Esophagus squamous epithelium (tissue), 5 donors: Measurements from ENCODE around the gene RFLNA. TPM values are rescaled to one million over a fixed set of nuclear protein-coding genes. Genes with fewer than 3 reads are reported as not detected.

Experiments used
- DNase-seq: peaks from one replicate; lab custom pipeline; 2025; lab: John Stamatoyannopoulos, UW
- H3K27ac ChIP-seq, 4 donors: fragments of 200-600 bp; sonication (generic); one replicate each; pipeline ENCODE4 v1.5.1; 2016 to 2019; ENCODE audit warnings: mild to moderate bottlenecking in 1 of 4
- H3K27me3 ChIP-seq, 4 donors: fragments of 200-600 bp; sonication (generic); 1 replicate in 3 of 4; 2 replicates in 1 of 4; pipeline versions ENCODE4 v1.5.1 to v1.6.0; 2017 to 2021; ENCODE audit warnings: antibody characterized with exemption in 1 of 4
- H3K36me3 ChIP-seq, 3 donors: fragments of 200-600 bp; sonication (generic); one replicate each; pipeline ENCODE4 v1.5.1; 2016 to 2019
- H3K4me1 ChIP-seq, 3 donors: fragments of 200-600 bp; sonication (generic); one replicate each; pipeline ENCODE4 v1.5.1; 2017 to 2019
- H3K4me3 ChIP-seq, 4 donors: fragments of 200-600 bp; sonication (generic); 1 replicate in 3 of 4; 2 replicates in 1 of 4; pipeline ENCODE4 v1.5.1; 2016 to 2019; ENCODE audit warnings: mild to moderate bottlenecking in 2 of 4, moderate library complexity in 1 of 4
- H3K9me3 ChIP-seq, 3 donors: fragments of 200-600 bp; sonication (generic); one replicate each; pipeline ENCODE4 v1.5.1; 2016 to 2019
- CTCF ChIP-seq, 6 experiments: fragments of 450-650 bp in 4 of 6; fragments of 200-600 bp in 2 of 6; sonication (generic) in 2 of 6; IDR thresholded peaks; one replicate each; pipeline ENCODE4 v1.5.1; 2016 to 2019; ENCODE audit warnings: antibody characterized with exemption in 6 of 6, mild to moderate bottlenecking in 4 of 6, moderate library complexity in 4 of 6
- POLR2A ChIP-seq, 4 donors: fragments of 450-650 bp; IDR thresholded peaks; one replicate each; pipeline ENCODE4 v1.6.1; 2017; ENCODE audit warnings: antibody characterized with exemption in 4 of 4, mild to moderate bottlenecking in 4 of 4, moderate library complexity in 3 of 4
- WGBS, 2 donors: methylation state at CpG; one replicate each; pipeline ENCODE4 v1.1.5; 2018; 5-methylcytosine and 5-hydroxymethylcytosine counted together
- intact Hi-C: fragments of 100-400 bp; cut with DNase I; formaldehyde crosslinking; loops from one replicate; pipeline ENCODE4 v1.15.0; 2022
- total RNA-seq, 4 donors: library from RNA; depleted of rRNA; stranded (reverse); fragments of >200 nt; gene quantifications; one replicate each; pipeline ENCODE4 v1.1.0, GENCODE V29; 2016
- donor health status: DM: yes; HTN: yes; CAD: no.

The RFLNA gene
- total RNA-seq, 4 donors from 2014 or later = 0.23 to 0.57 (median 0.45) TPM; not detected in 1

DNA sequence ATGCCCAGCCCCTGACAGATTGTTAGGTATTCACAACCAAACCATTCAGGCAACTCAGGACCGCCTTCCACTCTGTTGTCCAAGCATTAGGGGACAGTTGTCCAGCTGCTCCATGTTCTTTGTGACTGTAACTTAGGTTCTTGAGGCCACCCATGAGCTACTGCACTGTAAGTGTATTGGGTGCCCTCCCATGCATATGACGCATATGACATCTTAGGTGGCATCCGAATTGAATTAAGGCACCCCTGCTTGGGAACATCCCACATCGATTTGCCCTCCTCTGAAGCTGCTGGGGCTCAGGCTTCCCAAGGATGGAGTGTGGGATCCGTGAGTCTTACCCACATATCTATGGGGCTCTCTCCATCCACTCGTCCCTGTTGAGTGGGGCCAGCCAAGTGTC lies 17.7 kb downstream of the RFLNA start:
- no peak for TF ChIP-seq CTCF (IDR thresholded peaks at IDR 0.05)
- no peak for TF ChIP-seq POLR2A (IDR thresholded peaks at IDR 0.05)
- 89 to 91% methylated on average over 3 of the region's 6 CpGs for WGBS, 2 donors
- Histone ChIP-seq H3K9me3 (no peaks in the 10 kb centered on the region), H3K4me1 (no peaks in the 10 kb centered on the region), H3K27ac (no peak overlapping the region), H3K27me3 (no peaks in the 10 kb centered on the region), H3K4me3 (no peak overlapping the region), H3K36me3 (no peaks in the 10 kb centered on the region)
- no peak for DNase-seq
- intact Hi-C loops = no loop called here

GRCh38 chr12:124314207-124314606 lies 19.3 kb downstream of the RFLNA start:
- intact Hi-C loops = no loop called here
- no peak overlapping the region for H3K27ac ChIP-seq
- H3K36me3 ChIP-seq = no peaks in the 10 kb centered on the region
- no peaks in the 10 kb centered on the region for H3K9me3 ChIP-seq
- H3K4me1 ChIP-seq = no peaks in the 10 kb centered on the region
- WGBS, 2 donors = 97 to 100% methylated on average over 3 to 20 of the region's 30 CpGs
- TF ChIP-seq POLR2A (IDR thresholded peaks at IDR 0.05) (no peak), CTCF (IDR thresholded peaks at IDR 0.05) (no peak)
- H3K4me3 ChIP-seq = no peak overlapping the region
- no peak for DNase-seq
- H3K27me3 ChIP-seq = no peaks in the 10 kb centered on the region

DNA sequence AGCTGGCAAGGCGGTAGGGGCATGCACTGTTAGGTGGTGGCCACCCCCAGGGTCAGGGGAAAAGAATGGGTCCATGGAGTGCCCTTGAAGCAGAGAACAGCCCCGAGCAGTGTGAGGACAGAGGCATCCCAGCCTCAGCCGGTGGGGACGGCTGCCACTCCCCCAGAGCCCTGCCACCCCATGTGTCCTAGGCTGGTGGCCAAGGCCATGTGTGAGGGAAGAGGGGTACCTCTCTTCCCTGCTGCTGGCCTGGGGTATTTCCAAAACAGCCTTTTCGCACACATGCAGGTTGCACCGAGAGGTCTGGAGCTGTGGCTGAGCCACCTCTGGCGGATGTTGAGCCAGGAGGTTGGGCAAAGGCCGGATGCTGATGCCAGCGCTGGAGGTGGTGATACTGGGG lies 19.9 kb downstream of the RFLNA start:
- Histone ChIP-seq H3K27me3 (no peaks in the 10 kb centered on the region), H3K36me3 (no peaks in the 10 kb centered on the region), H3K27ac (no peak overlapping the region), H3K4me1 (no peaks in the 10 kb centered on the region), H3K4me3 (no peak overlapping the region), H3K9me3 (no peaks in the 10 kb centered on the region)
- no peak for DNase-seq
- TF ChIP-seq CTCF (IDR thresholded peaks at IDR 0.05) = no peak
- no peak for TF ChIP-seq POLR2A (IDR thresholded peaks at IDR 0.05)
- 65 to 86% methylated on average over 2 to 4 of the region's 9 CpGs for whole genome bisulfite sequencing, 2 donors
- intact Hi-C loops = no loop called here

DNA sequence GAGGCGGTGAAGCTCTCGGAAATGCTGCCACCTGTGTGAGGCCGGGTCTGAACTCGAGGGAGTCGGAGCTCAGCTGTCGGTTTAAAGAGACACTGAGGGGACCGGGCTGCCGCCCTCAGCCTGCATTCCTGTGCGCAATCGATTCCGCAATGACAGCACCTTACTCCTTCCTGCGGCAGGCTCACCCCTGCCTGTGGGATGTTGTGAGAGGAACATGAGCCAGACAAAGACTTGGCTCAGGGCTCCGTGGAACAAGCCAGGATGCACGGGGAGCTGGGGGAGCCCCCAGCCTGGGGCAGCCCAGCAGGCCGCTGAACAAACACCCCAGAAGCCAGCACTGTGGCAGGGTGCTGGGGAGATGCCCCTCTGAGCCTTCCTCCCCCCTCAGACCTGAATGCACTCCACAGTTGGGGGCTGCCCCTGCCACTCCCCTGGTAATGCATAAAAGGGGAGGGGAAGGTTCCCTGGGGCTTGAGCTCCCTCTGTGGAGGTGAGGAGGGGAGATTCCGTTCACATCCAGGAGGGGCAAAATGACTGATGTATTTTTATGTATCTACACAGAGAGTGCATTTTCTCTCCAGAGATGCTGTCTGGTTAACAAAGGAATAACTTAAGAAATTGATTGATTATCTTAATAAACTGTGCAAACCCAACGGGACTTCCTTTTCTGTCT lies 20.6 kb downstream of the RFLNA start:
- H3K27ac ChIP-seq = no peak overlapping the region
- H3K9me3 ChIP-seq = no peaks in the 10 kb centered on the region
- H3K36me3 ChIP-seq = no peaks in the 10 kb centered on the region
- H3K4me3 ChIP-seq = no peak overlapping the region
- intact Hi-C loops = no loop called here
- no peaks in the 10 kb centered on the region for H3K27me3 ChIP-seq
- 44 to 46% methylated on average over 2 of the region's 17 CpGs for WGBS, 2 donors
- no peaks in the 10 kb centered on the region for H3K4me1 ChIP-seq
- TF ChIP-seq CTCF (IDR thresholded peaks at IDR 0.05) (no peak), POLR2A (IDR thresholded peaks at IDR 0.05) (no peak)
- no peak for DNase-seq

DNA sequence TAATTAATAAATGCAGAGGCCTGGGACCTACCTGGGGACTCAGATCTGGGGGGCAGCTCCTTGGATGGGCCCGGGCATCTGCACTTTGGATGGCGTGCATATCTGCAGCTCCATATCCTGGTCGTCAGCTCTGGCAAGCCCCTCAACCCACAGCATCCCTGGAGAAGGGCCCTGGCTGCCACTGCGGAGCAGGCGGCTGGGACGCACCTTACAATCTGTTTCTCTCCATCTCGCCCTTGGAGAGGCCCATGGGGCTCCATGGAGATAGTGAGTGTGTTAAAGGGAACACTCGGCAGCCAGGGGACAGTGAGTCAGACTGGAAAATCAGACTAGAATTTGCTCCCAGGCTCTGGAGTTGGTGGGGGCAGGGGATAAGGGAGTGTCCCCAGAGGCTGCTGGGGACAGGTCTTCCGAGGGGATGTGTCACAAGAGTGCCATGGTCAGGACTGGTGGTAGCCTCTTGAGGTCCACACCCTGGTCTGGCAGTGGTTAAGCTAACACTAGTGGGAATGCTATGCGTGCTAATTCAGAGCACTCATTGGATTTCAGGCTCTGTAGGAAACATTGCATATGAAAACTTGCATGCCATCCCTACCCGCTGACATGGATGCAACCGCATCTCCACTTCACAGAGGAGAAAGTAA lies 21.5 kb downstream of the RFLNA start:
- Histone ChIP-seq H3K36me3 (no peaks in the 10 kb centered on the region), H3K27ac (no peak overlapping the region), H3K9me3 (no peaks in the 10 kb centered on the region), H3K4me3 (no peak overlapping the region), H3K4me1 (no peaks in the 10 kb centered on the region), H3K27me3 (no peaks in the 10 kb centered on the region)
- 78 to 83% methylated on average over 3 to 7 of the region's 12 CpGs for WGBS, 2 donors
- intact Hi-C loops = no loop called here
- TF ChIP-seq CTCF (IDR thresholded peaks at IDR 0.05) (no peak), POLR2A (IDR thresholded peaks at IDR 0.05) (no peak)
- DNase-seq = no peak
